PC-9 (cell line): ENCODE results near the gene NBEA.

Experiments
- EZH2 ChIP-seq: fragments of 200-600 bp; sonication (generic); IDR thresholded peaks from 2 replicates; pipeline ENCODE4 v1.8.0; 2017; ENCODE audit warnings: antibody characterized with exemption, low read depth
- TF ChIP-seq, protein P1 (sequence below): fragments of 200-600 bp; sonication (generic); conservative IDR thresholded peaks from 2 replicates; pipeline ENCODE4 v1.6.1; 2017; ENCODE audit warnings: mixed run types, antibody characterized with exemption, mild to moderate bottlenecking, moderate library complexity

DNA sequence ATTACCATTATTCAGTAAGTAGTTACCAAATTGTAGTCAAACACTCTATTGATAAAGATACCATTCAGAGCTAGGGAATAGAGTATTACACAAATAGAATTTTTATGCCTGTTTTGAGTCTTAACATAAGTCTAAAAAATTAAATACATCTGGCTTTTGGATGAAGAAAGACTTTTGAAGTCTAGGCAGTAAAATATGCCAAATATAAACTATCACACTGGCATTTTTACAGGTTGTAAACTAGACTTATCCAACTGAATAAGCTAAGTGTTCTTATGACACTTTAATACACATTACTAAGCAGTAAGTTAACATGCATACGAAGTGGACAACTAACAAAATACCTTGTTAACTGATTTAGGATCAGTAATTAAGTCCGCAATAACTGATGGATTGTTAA is 425.5 kb downstream of the NBEA start:
- TF ChIP-seq, protein P1, sequence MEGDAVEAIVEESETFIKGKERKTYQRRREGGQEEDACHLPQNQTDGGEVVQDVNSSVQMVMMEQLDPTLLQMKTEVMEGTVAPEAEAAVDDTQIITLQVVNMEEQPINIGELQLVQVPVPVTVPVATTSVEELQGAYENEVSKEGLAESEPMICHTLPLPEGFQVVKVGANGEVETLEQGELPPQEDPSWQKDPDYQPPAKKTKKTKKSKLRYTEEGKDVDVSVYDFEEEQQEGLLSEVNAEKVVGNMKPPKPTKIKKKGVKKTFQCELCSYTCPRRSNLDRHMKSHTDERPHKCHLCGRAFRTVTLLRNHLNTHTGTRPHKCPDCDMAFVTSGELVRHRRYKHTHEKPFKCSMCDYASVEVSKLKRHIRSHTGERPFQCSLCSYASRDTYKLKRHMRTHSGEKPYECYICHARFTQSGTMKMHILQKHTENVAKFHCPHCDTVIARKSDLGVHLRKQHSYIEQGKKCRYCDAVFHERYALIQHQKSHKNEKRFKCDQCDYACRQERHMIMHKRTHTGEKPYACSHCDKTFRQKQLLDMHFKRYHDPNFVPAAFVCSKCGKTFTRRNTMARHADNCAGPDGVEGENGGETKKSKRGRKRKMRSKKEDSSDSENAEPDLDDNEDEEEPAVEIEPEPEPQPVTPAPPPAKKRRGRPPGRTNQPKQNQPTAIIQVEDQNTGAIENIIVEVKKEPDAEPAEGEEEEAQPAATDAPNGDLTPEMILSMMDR: no peak
- TF ChIP-seq EZH2: no peak
